ENCODE measurements around the gene UQCC2. TPM values are rescaled to one million over a fixed set of nuclear protein-coding genes. Genes with fewer than 3 reads are reported as not detected.

UQCC2 gene
- total and polyA plus RNA-seq, 4 experiments from 2014 or later, result 22.8 to 57.9 (median 34.6) TPM

GRCh38 chr6:33691456-33692077, 19.9 kb downstream of the UQCC2 start:
- POLR2A ChIA-PET (ENCODE audit: partially characterized antibody), result interaction anchor here (0.7 to 2.8 kb wide), 6 partner anchors 8 to 112 kb away, joined by 3 to 13 read pairs (median 5); partner anchors contain the start of genes BAK1 and ITPR3

GRCh38 chr6:33690766-33691165, 20.7 kb downstream of the UQCC2 start:
- CTCF ChIA-PET (ENCODE audit: partially characterized antibody), result interaction anchor here (1.3 to 1.6 kb wide), 4 partner anchors 10 to 99 kb away, joined by 3 to 5 read pairs (median 4); no protein-coding TSS in a partner anchor
- POLR2A ChIA-PET (ENCODE audit: partially characterized antibody), result interaction anchor here (2.0 kb wide), 1 partner anchor 69 kb away, joined by 7 read pairs; the partner anchor contains the start of gene ITPR3
- H3K27ac Mint-ChIP-seq, result peak overlapping the region in 6 of 7 donors; percentile 37 to 99 (median 80)
- peak in 1 of 5 donors; percentile 7 for DNase-seq
- intact Hi-C loops (cut with micrococcal nuclease), result no loop called here
- Histone ChIP-seq H3K36me3 (ENCODE audit: insufficient read depth, low read length) (peaks cover 51% of the 10 kb centered on the region), H3K27me3 (ENCODE audit: insufficient read depth, low read length) (no peaks in the 10 kb centered on the region), H3K4me1 (ENCODE audit: insufficient read depth, low read length) (peaks cover 42% of the 10 kb centered on the region), H3K27ac (ENCODE audit: low read depth, low read length) (no peak overlapping the region), H3K4me3 (ENCODE audit: low read length in 2 of 2) (no peak overlapping the region), H3K9me3 (ENCODE audit: control insufficient read depth in 1 of 2, low read length in 2 of 2) (no peaks in the 10 kb centered on the region)
- H3K36me3 Mint-ChIP-seq, result peaks cover 54 to 71% of the 10 kb centered on the region in 2 donors
- no peaks in the 10 kb centered on the region for H3K9me3 Mint-ChIP-seq
- peak overlapping the region in 2 of 8 donors; percentile 30 to 45 for H3K4me3 Mint-ChIP-seq
- H3K27me3 Mint-ChIP-seq, result no peaks in the 10 kb centered on the region
- H3K4me1 Mint-ChIP-seq, result peaks cover 23 to 60% (median 37%) of the 10 kb centered on the region in 4 donors

More at GRCh38 chr6:33691456-33692077, 19.9 kb downstream of the UQCC2 start:
- Mint-ChIP-seq H3K9me3 (no peaks in the 10 kb centered on the region), H3K4me1 (peaks cover 29 to 66% (median 44%) of the 10 kb centered on the region in 4 donors), H3K36me3 (peaks cover 53 to 66% of the 10 kb centered on the region in 2 donors), H3K27ac (peak overlapping the region; percentile 97 to 100 (median 98)), H3K27me3 (no peaks in the 10 kb centered on the region), H3K4me3 (no peak overlapping the region)
- H3K27ac ChIP-seq (ENCODE audit: low read depth, low read length), result peak overlapping the region; percentile 76
- peaks cover 43% of the 10 kb centered on the region for H3K36me3 ChIP-seq (ENCODE audit: insufficient read depth, low read length)
- peak in 1 of 5 donors; percentile 36 for DNase-seq
- H3K4me3 ChIP-seq (ENCODE audit: low read length in 2 of 2), result no peak overlapping the region
- peaks cover 50% of the 10 kb centered on the region for H3K4me1 ChIP-seq (ENCODE audit: insufficient read depth, low read length)
- intact Hi-C loops (cut with micrococcal nuclease), result no loop called here
- CTCF ChIA-PET (ENCODE audit: partially characterized antibody), result interaction anchor here (0.6 to 1.6 kb wide), 3 partner anchors 9 to 298 kb away, joined by 3 to 5 read pairs (median 4); no protein-coding TSS in a partner anchor
- H3K9me3 ChIP-seq (ENCODE audit: control insufficient read depth in 1 of 2, low read length in 2 of 2), result no peaks in the 10 kb centered on the region
- no peaks in the 10 kb centered on the region for H3K27me3 ChIP-seq (ENCODE audit: insufficient read depth, low read length)

- H3K36me3 ChIP-seq (ENCODE audit: insufficient read depth, low read length), result peaks cover 60% of the 10 kb centered on the region
- intact Hi-C loops (cut with micrococcal nuclease), result no loop called here
- H3K27ac Mint-ChIP-seq, result peak overlapping the region in 5 of 7 donors; percentile 19 to 86 (median 59)
- no peak overlapping the region for H3K4me3 ChIP-seq (ENCODE audit: low read length in 2 of 2)
- H3K4me3 Mint-ChIP-seq, result no peak overlapping the region
- H3K27me3 ChIP-seq (ENCODE audit: insufficient read depth, low read length), result no peaks in the 10 kb centered on the region
- H3K36me3 Mint-ChIP-seq, result peaks cover 56 to 73% of the 10 kb centered on the region in 2 donors
- CTCF ChIA-PET (ENCODE audit: partially characterized antibody), result interaction anchor here (0.6 to 1.6 kb wide), 3 partner anchors 11 to 100 kb away, joined by 3 to 4 read pairs (median 3); no protein-coding TSS in a partner anchor
- DNase-seq, result peak in 1 of 5 donors; percentile 16
- no peaks in the 10 kb centered on the region for H3K27me3 Mint-ChIP-seq
- H3K27ac ChIP-seq (ENCODE audit: low read depth, low read length), result no peak overlapping the region
- H3K4me1 Mint-ChIP-seq, result peaks cover 23 to 52% (median 33%) of the 10 kb centered on the region in 4 donors
- no peaks in the 10 kb centered on the region for H3K9me3 Mint-ChIP-seq
- H3K4me1 ChIP-seq (ENCODE audit: insufficient read depth, low read length), result peaks cover 33% of the 10 kb centered on the region
- POLR2A ChIA-PET (ENCODE audit: partially characterized antibody), result interaction anchor here (0.6 kb wide), 1 partner anchor 1917 kb away, joined by 3 read pairs; no protein-coding TSS in a partner anchor
- H3K9me3 ChIP-seq (ENCODE audit: control insufficient read depth in 1 of 2, low read length in 2 of 2), result no peaks in the 10 kb centered on the region
Measured at GRCh38 chr6:33689879-33690278, 21.6 kb downstream of the UQCC2 start.

- Mint-ChIP-seq H3K27ac (peak overlapping the region in 1 of 7 donors; percentile 21), H3K9me3 (no peaks in the 10 kb centered on the region), H3K4me1 (peaks cover 16 to 44% (median 25%) of the 10 kb centered on the region in 4 donors), H3K27me3 (no peaks in the 10 kb centered on the region), H3K36me3 (peaks cover 51 to 72% of the 10 kb centered on the region in 2 donors), H3K4me3 (no peak overlapping the region)
- Histone ChIP-seq H3K36me3 (ENCODE audit: insufficient read depth, low read length) (peaks cover 65% of the 10 kb centered on the region), H3K9me3 (ENCODE audit: control insufficient read depth in 1 of 2, low read length in 2 of 2) (no peaks in the 10 kb centered on the region), H3K27me3 (ENCODE audit: insufficient read depth, low read length) (no peaks in the 10 kb centered on the region), H3K4me1 (ENCODE audit: insufficient read depth, low read length) (peaks cover 26% of the 10 kb centered on the region), H3K4me3 (ENCODE audit: low read length in 2 of 2) (no peak overlapping the region), H3K27ac (ENCODE audit: low read depth, low read length) (no peak overlapping the region)
- intact Hi-C loops (cut with micrococcal nuclease), result no loop called here
- ChIA-PET CTCF (ENCODE audit: partially characterized antibody) (interaction anchor here (1.2 kb wide), 1 partner anchor 12 kb away, joined by 3 read pairs; no protein-coding TSS in a partner anchor), POLR2A (ENCODE audit: partially characterized antibody) (no interaction called here)
- peak in 1 of 5 donors; percentile 5 for DNase-seq
Measured at GRCh38 chr6:33689148-33689494, 22.4 kb downstream of the UQCC2 start.

- DNase-seq, result peak in 1 of 5 donors; percentile 28
- no peaks in the 10 kb centered on the region for H3K27me3 ChIP-seq (ENCODE audit: insufficient read depth, low read length)
- POLR2A ChIA-PET (ENCODE audit: partially characterized antibody), result interaction anchor here (1.6 kb wide), 1 partner anchor 8 kb away, joined by 7 read pairs; no protein-coding TSS in a partner anchor
- peak overlapping the region in 2 of 7 donors; percentile 21 to 68 for H3K27ac Mint-ChIP-seq
- H3K27me3 Mint-ChIP-seq, result no peaks in the 10 kb centered on the region
- no peaks in the 10 kb centered on the region for H3K9me3 ChIP-seq (ENCODE audit: control insufficient read depth in 1 of 2, low read length in 2 of 2)
- no peaks in the 10 kb centered on the region for H3K9me3 Mint-ChIP-seq
- H3K4me1 ChIP-seq (ENCODE audit: insufficient read depth, low read length), result peaks cover 22% of the 10 kb centered on the region
- CTCF ChIA-PET (ENCODE audit: partially characterized antibody), result interaction anchor here (1.2 kb wide), 1 partner anchor 12 kb away, joined by 3 read pairs; no protein-coding TSS in a partner anchor
- no peak overlapping the region for H3K27ac ChIP-seq (ENCODE audit: low read depth, low read length)
- no peak overlapping the region for H3K4me3 Mint-ChIP-seq
- H3K36me3 Mint-ChIP-seq, result peaks cover 50 to 74% of the 10 kb centered on the region in 2 donors
- intact Hi-C loops (cut with micrococcal nuclease), result no loop called here
- no peak overlapping the region for H3K4me3 ChIP-seq (ENCODE audit: low read length in 2 of 2)
- peaks cover 14 to 42% (median 24%) of the 10 kb centered on the region in 4 donors for H3K4me1 Mint-ChIP-seq
- peaks cover 66% of the 10 kb centered on the region for H3K36me3 ChIP-seq (ENCODE audit: insufficient read depth, low read length)
Measured at GRCh38 chr6:33688451-33689147, 22.9 kb downstream of the UQCC2 start.

- peaks cover 22% of the 10 kb centered on the region for H3K4me1 ChIP-seq (ENCODE audit: insufficient read depth, low read length)
- H3K36me3 ChIP-seq (ENCODE audit: insufficient read depth, low read length), result peaks cover 66% of the 10 kb centered on the region
- CTCF ChIA-PET (ENCODE audit: partially characterized antibody), result interaction anchor here (1.2 kb wide), 1 partner anchor 13 kb away, joined by 3 read pairs; no protein-coding TSS in a partner anchor
Measured at GRCh38 chr6:33688006-33688405, 23.5 kb downstream of the UQCC2 start.

More at GRCh38 chr6:33688006-33688405, 23.5 kb downstream of the UQCC2 start:
- H3K27ac Mint-ChIP-seq, result peak overlapping the region in 1 of 7 donors; percentile 29
- peak in 1 of 5 donors; percentile 26 for DNase-seq
- H3K4me3 ChIP-seq (ENCODE audit: low read length in 2 of 2), result no peak overlapping the region
- intact Hi-C loops (cut with micrococcal nuclease), result no loop called here
- no peak overlapping the region for H3K27ac ChIP-seq (ENCODE audit: low read depth, low read length)
- H3K27me3 Mint-ChIP-seq, result no peaks in the 10 kb centered on the region
- H3K9me3 Mint-ChIP-seq, result no peaks in the 10 kb centered on the region
- H3K36me3 Mint-ChIP-seq, result peaks cover 53 to 79% of the 10 kb centered on the region in 2 donors
- H3K4me3 Mint-ChIP-seq, result no peak overlapping the region
- POLR2A ChIA-PET (ENCODE audit: partially characterized antibody), result interaction anchor here (1.6 kb wide), 1 partner anchor 9 kb away, joined by 7 read pairs; no protein-coding TSS in a partner anchor
- no peaks in the 10 kb centered on the region for H3K27me3 ChIP-seq (ENCODE audit: insufficient read depth, low read length)
- H3K4me1 Mint-ChIP-seq, result peaks cover 11 to 42% (median 23%) of the 10 kb centered on the region in 4 donors
- H3K9me3 ChIP-seq (ENCODE audit: control insufficient read depth in 1 of 2, low read length in 2 of 2), result no peaks in the 10 kb centered on the region

Data from CD4-positive, alpha-beta memory T cell (primary cell).